HCT116 (cell line): ENCODE results near the gene SLC26A5. TPM values are rescaled to one million over a fixed set of nuclear protein-coding genes. Genes with fewer than 3 reads are reported as not detected.

Experiments
- ATAC-seq: fragments of 200-7000 bp; cut with Tn5 transposase; 2 replicates; pipeline ENCODE4 v1.9.1; 2020; ENCODE audit warnings: mild to moderate bottlenecking, moderate library complexity
- BruUV-seq: library from RNA; stranded (reverse); fragments of 400-500 nt; replicated peaks from 2 replicates; lab custom pipeline; 2021; lab: Mats Ljungman, UMichigan
- CTCF ChIA-PET: fragments of 300-600 bp; sonication (Branson Sonifier 250); formaldehyde crosslinking; loops from one replicate; lab custom pipeline; 2021; ENCODE audit warnings: antibody characterized with exemption; lab: Charles Lee
- POLR2A ChIA-PET: fragments of 300-600, 350-600 bp; sonication (Branson Sonifier 250); formaldehyde crosslinking; loops from one replicate; lab custom pipeline; 2021; ENCODE audit warnings: antibody characterized with exemption; lab: Charles Lee
- RAD21 ChIA-PET, 2 experiments: fragments of 300-600 bp; sonication (Branson Sonifier 250); formaldehyde crosslinking; loops; one replicate each; lab custom pipeline; 2023; ENCODE audit warnings: low total read pairs in 2 of 2; ENCODE audit not compliant: uncharacterized antibody in 2 of 2, unreplicated experiment in 2 of 2, low non-redundant PET in 1 of 2; lab: Charles Lee
- DNase-seq: peaks from one replicate; pipeline ENCODE4 v3.0.0-alpha.2; 2010; ENCODE audit warnings: low read depth, low spot score
- H2AFZ ChIP-seq: fragments of 200-600 bp; shearing (Covaris generic), sonication (generic); 2 replicates; pipeline ENCODE4 v1.6.1; 2017; ENCODE audit warnings: low read depth, mixed run types, mixed read lengths, antibody characterized with exemption, low read length; ENCODE audit not compliant: poor library complexity, severe bottlenecking
- H3K27ac ChIP-seq: 2 replicates; pipeline ENCODE4 v1.5.1; 2012; ENCODE audit warnings: low read depth, low read length
- H3K27me3 ChIP-seq: fragments of 200-600 bp; sonication (generic); 2 replicates; pipeline ENCODE4 v1.6.1; 2016; ENCODE audit warnings: mixed run types, low read length, mixed read lengths; ENCODE audit not compliant: insufficient read depth
- H3K36me3 ChIP-seq, 2 experiments: fragments of 200-500 bp in 1 of 2; fragments of 200-600 bp in 1 of 2; sonication (Bioruptor generic) in 1 of 2; sonication (generic) in 1 of 2; 2 replicates each; pipeline versions ENCODE4 v1.5.1 to v1.6.1; 2014 to 2016; ENCODE audit warnings: low read length in 2 of 2, inconsistent platforms in 1 of 2, mixed read lengths in 1 of 2, mixed run types in 1 of 2; ENCODE audit not compliant: insufficient read depth in 2 of 2, control insufficient read depth in 1 of 2
- H3K4me1 ChIP-seq, 2 experiments: fragments of 200-600 bp in 1 of 2; sonication (generic) in 1 of 2; 2 replicates each; pipeline versions ENCODE4 v1.5.1 to v1.6.1; 2012 to 2017; ENCODE audit warnings: low read length in 2 of 2, inconsistent platforms in 1 of 2, mild to moderate bottlenecking in 1 of 2, mixed read lengths in 1 of 2, mixed run types in 1 of 2, moderate library complexity in 1 of 2; ENCODE audit not compliant: insufficient read depth in 2 of 2, control insufficient read depth in 1 of 2
- H3K4me2 ChIP-seq: fragments of 200-600 bp; sonication (generic); 2 replicates; pipeline ENCODE4 v1.6.1; 2017; ENCODE audit warnings: mixed run types, low read length, mixed read lengths
- H3K4me3 ChIP-seq, 2 experiments: fragments of 200-600 bp in 1 of 2; sonication (generic) in 1 of 2; replicated peaks in 1 of 2; 2 replicates each; pipeline ENCODE4 v1.5.1; 2011 to 2016; ENCODE audit warnings: low read length in 2 of 2, control low read depth in 1 of 2, low read depth in 1 of 2, mild to moderate bottlenecking in 1 of 2, mixed read lengths in 1 of 2, mixed run types in 1 of 2
- H3K79me2 ChIP-seq: fragments of 200-600 bp; sonication (generic); 2 replicates; pipeline ENCODE4 v1.6.1; 2017; ENCODE audit warnings: mild to moderate bottlenecking, mixed run types, low read length, moderate library complexity, mixed read lengths; ENCODE audit not compliant: insufficient read depth
- H3K9ac ChIP-seq: fragments of 200-600 bp; sonication (generic); 2 replicates; pipeline ENCODE4 v1.6.1; 2016; ENCODE audit warnings: low read length, mixed read lengths
- H3K9me2 ChIP-seq: fragments of 200-600 bp; sonication (generic), shearing (Covaris generic); 2 replicates; pipeline ENCODE4 v1.6.1; 2017; ENCODE audit warnings: mixed run types, mild to moderate bottlenecking, moderate library complexity; ENCODE audit not compliant: insufficient read depth
- H3K9me3 ChIP-seq, 2 experiments: fragments of 200-500 bp in 1 of 2; fragments of 200-600 bp in 1 of 2; sonication (Bioruptor generic) in 1 of 2; sonication (generic) in 1 of 2; 2 replicates each; pipeline ENCODE4 v1.6.1; 2014 to 2017; ENCODE audit warnings: low read length in 2 of 2, mixed read lengths in 2 of 2, inconsistent platforms in 1 of 2, low read depth in 1 of 2, mild to moderate bottlenecking in 1 of 2, mixed run types in 1 of 2, moderate library complexity in 1 of 2; ENCODE audit not compliant: control insufficient read depth in 1 of 2, insufficient read depth in 1 of 2
- H4K20me1 ChIP-seq: fragments of 200-600 bp; sonication (generic), shearing (Covaris generic); 2 replicates; pipeline ENCODE4 v1.6.1; 2017; ENCODE audit warnings: mixed run types, mild to moderate bottlenecking, moderate library complexity; ENCODE audit not compliant: insufficient read depth
- CEBPB ChIP-seq: IDR thresholded peaks from 2 replicates; pipeline ENCODE4 v1.6.1; 2012; ENCODE audit warnings: low read depth
- EZH2 ChIP-seq: fragments of 200-600 bp; sonication (generic); IDR thresholded peaks from 2 replicates; pipeline ENCODE4 v1.6.1; 2017; ENCODE audit warnings: antibody characterized with exemption, mixed run types
- EZH2phosphoT487 ChIP-seq: fragments of 200-600 bp; IDR thresholded peaks from 2 replicates; pipeline ENCODE4 v1.6.1; 2018; ENCODE audit warnings: antibody characterized with exemption, borderline replicate concordance
- FOSL1 ChIP-seq: IDR thresholded peaks from 2 replicates; pipeline ENCODE4 v1.6.1; 2012; ENCODE audit warnings: low read depth
- JUND ChIP-seq: IDR thresholded peaks from 2 replicates; pipeline ENCODE4 v1.6.1; 2012
- POLR2A ChIP-seq: IDR thresholded peaks from 2 replicates; pipeline ENCODE4 v1.7.0; 2011; ENCODE audit warnings: borderline replicate concordance; ENCODE audit not compliant: insufficient read depth, insufficient read length; ENCODE audit errors: extremely low read depth
- POLR2AphosphoS5 ChIP-seq: IDR thresholded peaks from 2 replicates; pipeline ENCODE4 v1.6.1; 2011; ENCODE audit warnings: mild to moderate bottlenecking, low read depth, low read length, moderate library complexity
- RAD21 ChIP-seq: IDR thresholded peaks from 2 replicates; pipeline ENCODE4 v1.6.1; 2012; ENCODE audit warnings: low read depth, mild to moderate bottlenecking
- SIN3A ChIP-seq: IDR thresholded peaks from 2 replicates; pipeline ENCODE4 v1.6.1; 2012; ENCODE audit warnings: low read depth
- SP1 ChIP-seq: IDR thresholded peaks from 2 replicates; pipeline ENCODE4 v1.6.1; 2012; ENCODE audit warnings: low read depth
- YY1 ChIP-seq: IDR thresholded peaks from 2 replicates; pipeline ENCODE4 v1.6.1; 2011; ENCODE audit warnings: low read length, low read depth, moderate library complexity, mild to moderate bottlenecking; ENCODE audit not compliant: insufficient replicate concordance; ENCODE audit errors: extremely low read depth
- ZFX ChIP-seq: fragments of 450-650 bp; IDR thresholded peaks from 2 replicates; pipeline ENCODE4 v1.6.1; 2017
- ZNF274 ChIP-seq: fragments of 200-500 bp; sonication (Bioruptor generic); IDR thresholded peaks from 2 replicates; pipeline ENCODE4 v1.6.1; 2014; ENCODE audit warnings: mild to moderate bottlenecking, low read depth, low read length, inconsistent platforms
- intact Hi-C: fragments of 100-400 bp; cut with micrococcal nuclease; formaldehyde crosslinking; loops from 2 replicates; pipeline ENCODE4 v1.10.0; 2022
- total RNA-seq: library from RNA; stranded (reverse); gene quantifications from one replicate; pipeline ENCODE4 v1.2.1, GENCODE V29; 2021; ENCODE audit not compliant: unreplicated experiment
- TF ChIP-seq, protein P1 (sequence below): IDR thresholded peaks from 2 replicates; pipeline ENCODE4 v1.6.1; 2012; ENCODE audit warnings: low read depth
- TF ChIP-seq, protein P2 (sequence below): IDR thresholded peaks from 2 replicates; pipeline ENCODE4 v1.6.1; 2012

Gene SLC26A5
- total RNA-seq, 1 experiment from 2014 or later, result 0.15 TPM

DNA sequence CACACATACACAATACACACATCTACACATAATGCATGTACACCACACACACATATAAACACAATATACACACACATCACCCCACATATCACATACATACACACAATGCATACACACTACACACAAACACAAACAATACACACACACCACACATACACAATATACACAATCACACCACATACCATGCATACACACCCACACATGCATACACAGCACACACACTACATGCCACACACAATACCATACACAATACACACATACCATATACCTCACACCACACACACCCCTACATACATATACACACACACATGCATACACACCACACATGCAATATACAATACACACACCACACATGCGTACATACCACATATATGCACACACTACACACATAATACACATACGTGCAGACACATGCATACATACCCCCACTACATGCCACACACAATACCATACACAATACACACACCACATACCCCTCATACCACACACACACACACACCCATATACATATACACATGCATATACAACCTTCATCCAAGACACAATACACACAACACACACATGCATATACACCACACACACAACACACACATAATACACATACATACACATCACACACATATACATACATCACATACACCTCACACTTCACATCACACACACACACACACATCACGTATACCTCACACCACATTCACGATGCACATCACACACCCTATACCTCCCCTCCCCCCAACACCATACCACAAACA, 64.6 kb downstream of the SLC26A5 start (continued):
- TF ChIP-seq, protein P1, sequence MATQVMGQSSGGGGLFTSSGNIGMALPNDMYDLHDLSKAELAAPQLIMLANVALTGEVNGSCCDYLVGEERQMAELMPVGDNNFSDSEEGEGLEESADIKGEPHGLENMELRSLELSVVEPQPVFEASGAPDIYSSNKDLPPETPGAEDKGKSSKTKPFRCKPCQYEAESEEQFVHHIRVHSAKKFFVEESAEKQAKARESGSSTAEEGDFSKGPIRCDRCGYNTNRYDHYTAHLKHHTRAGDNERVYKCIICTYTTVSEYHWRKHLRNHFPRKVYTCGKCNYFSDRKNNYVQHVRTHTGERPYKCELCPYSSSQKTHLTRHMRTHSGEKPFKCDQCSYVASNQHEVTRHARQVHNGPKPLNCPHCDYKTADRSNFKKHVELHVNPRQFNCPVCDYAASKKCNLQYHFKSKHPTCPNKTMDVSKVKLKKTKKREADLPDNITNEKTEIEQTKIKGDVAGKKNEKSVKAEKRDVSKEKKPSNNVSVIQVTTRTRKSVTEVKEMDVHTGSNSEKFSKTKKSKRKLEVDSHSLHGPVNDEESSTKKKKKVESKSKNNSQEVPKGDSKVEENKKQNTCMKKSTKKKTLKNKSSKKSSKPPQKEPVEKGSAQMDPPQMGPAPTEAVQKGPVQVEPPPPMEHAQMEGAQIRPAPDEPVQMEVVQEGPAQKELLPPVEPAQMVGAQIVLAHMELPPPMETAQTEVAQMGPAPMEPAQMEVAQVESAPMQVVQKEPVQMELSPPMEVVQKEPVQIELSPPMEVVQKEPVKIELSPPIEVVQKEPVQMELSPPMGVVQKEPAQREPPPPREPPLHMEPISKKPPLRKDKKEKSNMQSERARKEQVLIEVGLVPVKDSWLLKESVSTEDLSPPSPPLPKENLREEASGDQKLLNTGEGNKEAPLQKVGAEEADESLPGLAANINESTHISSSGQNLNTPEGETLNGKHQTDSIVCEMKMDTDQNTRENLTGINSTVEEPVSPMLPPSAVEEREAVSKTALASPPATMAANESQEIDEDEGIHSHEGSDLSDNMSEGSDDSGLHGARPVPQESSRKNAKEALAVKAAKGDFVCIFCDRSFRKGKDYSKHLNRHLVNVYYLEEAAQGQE, result no peak
- no peak for TF ChIP-seq EZH2phosphoT487
- TF ChIP-seq SP1, result no peak
- no peak for TF ChIP-seq SIN3A
- TF ChIP-seq CEBPB, result no peak
- TF ChIP-seq, protein P2, sequence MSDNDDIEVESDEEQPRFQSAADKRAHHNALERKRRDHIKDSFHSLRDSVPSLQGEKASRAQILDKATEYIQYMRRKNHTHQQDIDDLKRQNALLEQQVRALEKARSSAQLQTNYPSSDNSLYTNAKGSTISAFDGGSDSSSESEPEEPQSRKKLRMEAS, result no peak
- TF ChIP-seq, all 23 proteins: peak for 0

DNA sequence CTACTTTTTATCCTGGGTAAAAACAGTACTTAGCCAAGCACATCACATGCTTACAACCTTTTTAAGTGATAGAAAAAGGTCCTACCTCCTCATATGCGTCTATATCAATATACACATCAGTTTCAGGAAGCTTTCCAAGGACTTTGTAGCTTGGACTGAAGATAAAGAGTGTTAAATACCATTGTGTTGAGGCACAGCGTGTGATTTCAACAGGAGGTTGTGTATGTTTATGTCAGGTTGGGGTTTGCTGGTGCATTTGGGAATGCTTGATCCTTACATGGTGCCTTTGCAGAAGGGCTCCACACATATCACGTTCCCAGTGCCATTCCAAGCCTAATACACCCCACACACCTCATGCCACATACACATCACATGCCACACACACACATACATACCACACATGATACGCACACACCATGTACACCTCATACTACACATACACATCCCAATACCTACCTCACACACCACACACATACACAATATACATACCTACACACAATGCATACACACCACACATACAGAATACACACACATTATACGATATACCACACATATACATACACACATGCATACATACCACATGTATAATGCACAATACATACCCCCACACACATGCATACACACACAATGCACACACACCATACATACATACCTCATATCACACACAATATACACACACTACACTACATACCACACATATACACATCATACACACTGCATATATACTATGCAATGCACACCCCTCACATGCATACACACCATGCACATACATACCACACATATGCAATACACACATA, 65.4 kb downstream of the SLC26A5 start:
- BruUV-seq, result no TSS peak
- no peaks in the 10 kb centered on the region for H3K79me2 ChIP-seq
- no peak overlapping the region for H3K4me2 ChIP-seq
- intact Hi-C loops, result no loop called here
- no peak for TF ChIP-seq YY1
- TF ChIP-seq JUND, result no peak
- TF ChIP-seq POLR2A, result no peak
- TF ChIP-seq RAD21, result no peak
- TF ChIP-seq SIN3A, result no peak
- TF ChIP-seq ZNF274, result no peak
- TF ChIP-seq, protein P2, result no peak
- TF ChIP-seq ZFX, result no peak
- no peak for TF ChIP-seq POLR2AphosphoS5
- no peak for TF ChIP-seq FOSL1
- TF ChIP-seq EZH2, result no peak
- H3K9me3 ChIP-seq, result no peaks in the 10 kb centered on the region
- no peak overlapping the region for H2AFZ ChIP-seq
- no peak overlapping the region for H3K4me3 ChIP-seq
- H3K27ac ChIP-seq, result no peak overlapping the region
- DNase-seq (no peak), ATAC-seq (no peak)
- POLR2A ChIA-PET, result no interaction called here
- H3K27me3 ChIP-seq, result 0 out of 2 replicates have a peak, but pooled peaks cover 18% of the 10 kb centered on the region
- no peaks in the 10 kb centered on the region for H3K36me3 ChIP-seq
- no peaks in the 10 kb centered on the region for H4K20me1 ChIP-seq
- no peaks in the 10 kb centered on the region for H3K9me2 ChIP-seq
- no peak overlapping the region for H3K9ac ChIP-seq
- H3K4me1 ChIP-seq, result no peaks in the 10 kb centered on the region
- RAD21 ChIA-PET, result no interaction called here
- CTCF ChIA-PET, result no interaction called here
